HL-60/S4 treated with retinoic acid at 250 ng/mL for 4 days and 3 days (cell line): ENCODE measurements around the gene SEMA7A.

Experiments used
- in situ Hi-C: fragments of 300-500 bp; cut with MboI; formaldehyde crosslinking; loops from 2 replicates; pipeline ENCODE4 v1.7.0; 2022; ENCODE audit warnings: low sequenced_read_pairs

The SEMA7A gene

DNA sequence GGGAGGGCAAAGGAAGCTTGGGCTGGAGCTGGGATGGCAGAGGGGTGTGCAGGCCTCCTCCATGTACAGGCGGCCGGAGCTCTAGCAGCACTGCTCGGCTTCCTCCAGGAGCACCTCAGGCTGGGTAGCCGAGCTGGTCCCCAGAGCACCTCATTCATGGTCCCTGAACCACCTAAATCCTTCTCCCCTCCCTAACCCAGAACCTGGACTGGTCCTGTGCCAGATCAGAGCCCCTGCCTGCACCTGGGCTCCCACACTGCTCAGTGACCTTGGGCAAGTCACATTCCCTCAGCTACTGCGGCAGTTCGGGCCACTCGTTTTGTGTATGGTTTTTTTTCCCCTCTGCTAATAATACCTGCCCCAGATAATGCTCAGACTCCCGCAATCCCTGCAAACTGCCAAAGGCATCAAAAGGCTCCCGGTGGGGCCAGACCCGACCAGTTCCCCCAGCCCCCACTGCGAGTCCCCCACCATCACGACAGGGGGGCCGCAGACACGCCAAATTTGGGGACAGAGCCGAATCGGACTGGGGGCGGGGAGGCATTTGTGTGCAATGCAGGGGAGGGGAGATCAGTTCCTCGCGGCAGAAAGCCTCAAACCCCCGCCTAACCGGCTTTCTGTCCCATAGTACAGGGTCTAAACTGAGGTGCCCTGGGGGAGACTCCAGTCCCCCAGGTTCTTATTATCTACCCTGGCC is 1.3 kb downstream of the SEMA7A start:
- in situ Hi-C loops: no loop called here

DNA sequence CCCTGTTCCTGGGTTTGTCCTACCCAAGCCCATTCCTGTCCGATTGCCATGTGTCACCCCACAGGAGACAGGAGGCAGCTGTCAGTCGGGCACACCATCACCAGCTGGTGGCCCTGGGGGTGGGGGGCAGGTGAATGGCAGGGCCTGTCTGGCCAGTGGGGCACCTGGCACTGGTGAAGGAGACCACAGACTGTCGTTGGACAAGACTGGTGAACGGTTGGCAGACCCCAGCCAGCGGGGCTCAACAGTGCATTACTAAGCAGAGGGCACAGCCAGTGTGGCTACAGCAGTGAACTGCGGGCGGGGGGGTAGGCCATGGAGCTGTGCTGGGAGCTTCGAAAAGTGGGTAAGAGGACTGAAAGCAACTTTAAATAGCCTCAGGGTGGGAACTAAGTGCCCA is 2.1 kb downstream of the SEMA7A start:
- in situ Hi-C loops: no loop called here

DNA sequence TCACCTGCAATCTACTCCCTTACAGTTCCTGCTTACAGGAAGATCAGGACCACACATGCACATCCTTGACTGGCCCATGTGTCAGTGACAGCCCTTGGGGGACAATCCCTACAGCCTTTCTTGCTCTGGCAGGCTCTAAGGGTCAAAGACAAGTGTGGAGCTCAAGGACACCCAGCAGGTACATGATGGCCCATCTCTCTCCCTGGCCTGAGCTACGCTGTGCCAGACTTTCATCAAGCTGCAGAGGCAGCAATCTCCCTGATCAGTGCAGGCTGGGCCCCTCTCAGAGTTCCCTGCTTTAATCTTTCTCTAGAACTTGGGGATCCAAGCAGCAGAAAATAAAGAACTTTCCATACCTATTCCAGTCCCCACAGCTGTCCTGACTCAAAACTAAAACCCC is 2.6 kb downstream of the SEMA7A start:
- in situ Hi-C loops: no loop called here

DNA sequence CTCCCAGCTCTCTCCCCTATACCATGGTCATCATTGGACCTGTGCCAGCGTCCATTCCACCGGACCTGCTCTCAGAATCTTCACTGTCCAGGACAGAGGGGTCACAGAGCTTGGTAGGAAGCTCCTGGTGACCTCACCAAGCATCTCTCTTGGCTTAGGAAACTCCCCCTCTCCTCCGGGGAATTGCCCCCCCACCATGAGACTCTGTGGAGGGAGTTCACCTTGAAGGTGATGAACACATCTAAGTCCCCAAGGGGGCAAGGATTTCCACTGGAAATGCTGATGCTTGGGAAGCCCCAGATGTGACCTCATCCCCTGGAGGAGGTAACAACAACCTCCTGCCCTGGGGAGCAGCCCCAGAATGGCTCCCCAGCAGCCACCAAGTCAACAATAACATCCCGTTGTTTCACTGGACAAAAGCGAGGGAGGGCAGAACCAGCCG is 3.2 kb downstream of the SEMA7A start:
- in situ Hi-C loops: no loop called here

DNA sequence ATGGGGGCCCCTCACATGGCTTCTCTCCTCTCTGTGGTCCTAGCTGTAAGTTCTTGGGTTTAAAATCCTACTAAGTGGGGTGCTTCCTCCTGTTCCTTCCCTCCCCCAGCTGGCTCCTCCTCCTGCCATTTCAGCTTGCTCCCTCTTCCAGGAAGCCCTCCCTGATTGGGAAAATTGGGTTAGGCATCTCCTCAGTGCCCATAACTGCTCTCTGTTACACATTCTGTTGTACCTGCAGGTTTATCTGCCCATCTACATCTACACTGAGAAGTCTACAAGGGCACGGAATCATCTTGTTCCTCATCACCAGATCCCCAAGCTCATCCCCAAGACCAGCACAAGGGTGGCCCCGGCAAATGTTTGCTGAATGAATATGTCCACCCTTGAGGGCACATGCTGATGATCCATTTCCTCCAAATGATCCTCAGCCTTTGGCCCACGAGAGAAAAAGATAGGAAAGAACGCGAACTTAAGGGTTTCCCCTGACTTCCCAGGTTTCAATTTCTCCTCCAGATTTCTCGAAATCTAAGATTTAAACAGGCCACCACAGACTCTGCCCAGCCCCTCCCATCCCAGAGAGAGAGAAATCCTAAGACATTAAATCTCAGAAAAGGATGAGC is 3.9 kb downstream of the SEMA7A start:
- in situ Hi-C loops: no loop called here

DNA sequence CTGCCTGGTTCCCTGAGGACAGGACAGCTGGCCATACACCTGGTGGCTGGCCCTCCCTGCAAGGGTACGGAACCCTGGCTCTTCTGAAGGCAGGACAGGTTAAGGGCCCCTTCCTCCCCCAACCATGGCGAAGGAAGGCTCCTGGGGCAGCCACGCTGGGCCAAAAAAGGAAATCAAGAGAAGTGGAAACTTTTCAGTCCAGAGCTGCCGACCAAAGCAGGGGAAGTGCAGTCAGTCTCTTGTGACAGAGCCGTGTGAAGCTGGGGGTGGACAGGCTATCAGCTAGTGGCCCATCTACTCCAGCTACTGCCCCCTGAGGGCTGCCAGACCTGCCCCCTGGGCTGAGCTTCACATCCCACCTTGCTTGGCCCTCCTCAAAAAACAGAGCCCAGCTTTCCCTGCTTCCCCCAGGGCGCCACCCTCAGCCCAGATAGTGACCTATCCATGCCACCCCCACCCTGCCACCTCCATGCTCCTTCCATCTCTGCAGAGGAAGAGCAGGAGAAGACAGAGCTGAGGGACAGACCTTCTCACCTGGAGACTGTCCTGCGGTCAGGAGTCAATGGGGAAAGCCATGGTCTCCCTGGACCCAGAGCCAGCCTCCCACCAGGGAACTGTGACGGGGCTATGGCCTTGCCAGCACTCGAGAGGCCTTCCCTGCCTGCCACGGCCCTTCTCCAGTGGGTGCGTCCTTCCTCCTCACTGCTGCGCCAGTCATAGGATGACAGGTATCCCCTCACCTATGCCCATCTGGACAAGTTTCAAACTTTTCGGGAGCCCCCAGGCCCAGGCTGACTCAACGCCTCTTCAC is 4.6 kb downstream of the SEMA7A start:
- in situ Hi-C loops: no loop called here

DNA sequence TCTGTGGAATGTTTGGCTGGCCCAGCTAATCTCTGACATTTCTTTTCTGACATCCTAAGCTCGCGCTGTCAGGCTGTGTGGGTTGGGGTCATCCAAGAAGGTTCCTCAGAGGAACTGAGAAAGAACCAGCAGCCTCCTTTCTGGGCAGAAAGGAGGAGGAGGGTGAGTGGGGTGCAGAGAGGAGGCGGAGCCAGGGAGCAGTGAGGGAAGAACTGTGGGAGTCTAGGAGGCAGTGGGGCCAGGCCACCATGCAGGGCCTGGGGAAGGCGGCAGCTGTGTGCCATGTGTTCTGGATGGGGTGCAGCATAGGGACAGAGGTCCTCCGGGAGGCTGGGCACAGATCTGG is 5.3 kb downstream of the SEMA7A start:
- in situ Hi-C loops: no loop called here

DNA sequence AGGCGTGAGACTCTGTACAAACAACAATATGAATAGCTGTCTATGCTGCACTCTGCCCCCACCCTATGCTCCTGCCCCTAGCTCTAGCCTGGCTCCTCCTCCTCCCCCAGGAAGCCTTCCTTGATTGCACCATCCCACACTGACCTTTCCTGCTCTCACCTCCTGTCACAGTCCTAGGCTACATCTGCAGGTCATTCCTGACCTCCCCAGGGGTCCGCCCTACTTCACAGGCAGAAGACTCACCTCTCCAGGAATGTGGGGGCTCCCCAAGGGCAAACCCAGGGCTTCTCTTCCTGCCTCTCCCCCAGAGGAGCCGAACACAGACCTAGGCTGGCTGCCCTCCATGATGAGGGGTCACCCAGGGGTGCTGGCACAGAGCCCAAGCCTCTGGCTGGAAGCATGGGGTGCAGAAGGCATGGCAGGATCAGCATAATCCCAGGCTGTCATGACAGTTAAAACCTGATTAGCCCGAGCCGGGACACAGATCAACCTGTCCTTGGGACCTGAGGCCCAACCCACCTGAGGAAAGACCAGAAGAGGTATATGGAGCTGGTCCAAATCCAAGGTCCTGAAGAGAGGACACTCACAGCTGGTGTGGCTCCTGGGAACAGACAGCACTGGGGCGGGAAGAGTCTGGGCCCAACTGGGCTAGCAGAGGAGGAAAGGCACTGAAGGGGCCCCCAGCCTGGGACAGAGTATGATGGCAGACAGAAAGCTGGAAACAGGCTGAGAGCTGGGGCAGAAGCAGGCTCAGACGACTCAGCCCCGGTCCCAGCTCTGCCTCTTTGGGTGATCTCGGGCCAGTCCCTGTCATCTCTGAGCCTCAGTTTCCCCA is 5.9 kb downstream of the SEMA7A start:
- in situ Hi-C loops: no loop called here

DNA sequence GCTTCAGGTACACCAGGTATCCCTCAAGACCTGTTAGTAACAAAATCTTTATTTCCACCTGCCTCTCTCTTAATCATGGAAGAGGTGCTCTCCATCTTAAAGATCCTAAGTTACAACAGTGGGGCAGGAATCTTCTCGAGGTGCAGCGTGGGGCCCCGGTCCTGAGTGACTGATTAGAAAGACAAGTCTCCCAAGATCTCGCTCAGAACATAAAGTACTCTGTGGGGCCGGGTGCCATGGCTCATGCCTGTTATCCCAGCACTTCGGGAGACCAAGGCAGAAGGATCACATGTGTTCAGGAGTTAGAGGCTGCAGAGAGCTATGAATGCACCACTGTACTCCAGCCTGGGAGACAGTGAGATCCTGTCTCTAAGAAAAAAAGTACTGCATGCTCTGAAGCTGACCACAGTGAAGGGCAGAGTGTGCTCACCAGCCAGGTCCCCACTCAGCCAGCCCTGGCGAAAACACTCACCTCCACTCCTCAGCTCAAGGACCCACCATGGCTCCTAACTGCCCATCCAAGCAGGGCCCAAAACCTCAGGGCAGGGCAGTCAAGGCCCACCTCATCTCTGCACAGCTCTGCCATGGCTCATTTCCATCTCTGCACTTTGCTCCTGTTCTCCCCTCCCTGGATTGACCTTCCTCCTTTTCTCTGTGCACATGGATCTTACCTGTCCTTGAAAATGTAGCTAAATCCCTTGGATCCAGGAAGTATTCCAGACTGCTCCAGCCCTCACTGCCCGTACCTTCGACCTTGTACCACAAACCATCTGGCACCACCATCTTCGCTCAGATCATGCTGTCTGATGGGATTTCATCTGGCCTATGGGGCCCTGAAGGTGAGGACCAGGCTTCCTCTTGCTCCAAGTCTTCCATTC is 7.1 kb downstream of the SEMA7A start:
- in situ Hi-C loops: no loop called here

DNA sequence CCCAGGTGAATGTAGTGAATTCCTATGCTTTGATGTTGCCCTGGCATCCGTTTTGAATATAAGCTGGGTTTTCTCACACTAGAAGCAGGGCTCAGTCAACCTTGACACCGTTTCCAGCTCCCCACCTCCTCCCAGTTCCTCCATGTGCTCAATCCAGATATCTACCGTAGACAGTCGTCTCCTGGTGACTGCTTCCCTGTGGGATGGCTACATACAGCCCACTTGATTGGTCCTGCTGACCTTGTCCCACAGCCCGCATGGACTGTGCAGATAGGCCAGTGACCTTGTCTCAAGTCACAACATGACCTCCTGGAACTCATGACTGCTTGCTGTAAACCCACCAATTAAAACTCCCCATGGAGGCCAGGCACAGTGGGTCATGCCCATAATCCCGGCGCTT is 8.1 kb downstream of the SEMA7A start:
- in situ Hi-C loops: no loop called here

DNA sequence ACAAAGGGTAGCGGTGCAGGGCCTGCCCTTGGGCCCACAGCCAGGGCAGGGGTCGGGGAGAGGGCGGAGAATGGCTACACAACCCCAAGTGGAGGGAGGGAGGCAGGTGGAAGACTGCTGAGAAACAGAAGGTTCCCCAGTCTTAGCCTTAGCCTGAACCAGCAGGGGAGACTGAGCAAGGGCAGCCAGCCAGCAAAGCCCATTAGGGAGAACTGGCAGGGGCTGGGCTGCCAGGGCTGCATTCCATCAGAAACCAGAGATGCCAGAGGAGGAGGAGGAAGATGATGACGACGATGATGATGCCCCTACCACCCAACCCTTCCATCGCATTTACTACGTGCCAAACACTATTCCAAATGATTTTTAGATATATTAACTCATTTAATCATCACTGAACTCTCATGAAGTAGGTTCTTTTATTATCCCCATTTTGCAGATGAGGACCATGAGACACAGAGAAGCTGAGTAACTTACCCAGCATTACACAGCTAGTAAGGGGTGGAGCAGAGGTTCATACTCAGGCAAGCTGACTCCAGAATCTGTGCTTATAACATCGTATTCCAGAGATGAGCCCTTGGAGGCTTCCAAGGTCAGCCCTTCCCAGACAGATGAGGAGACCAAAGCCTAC is 8.7 kb downstream of the SEMA7A start:
- in situ Hi-C loops: no loop called here

DNA sequence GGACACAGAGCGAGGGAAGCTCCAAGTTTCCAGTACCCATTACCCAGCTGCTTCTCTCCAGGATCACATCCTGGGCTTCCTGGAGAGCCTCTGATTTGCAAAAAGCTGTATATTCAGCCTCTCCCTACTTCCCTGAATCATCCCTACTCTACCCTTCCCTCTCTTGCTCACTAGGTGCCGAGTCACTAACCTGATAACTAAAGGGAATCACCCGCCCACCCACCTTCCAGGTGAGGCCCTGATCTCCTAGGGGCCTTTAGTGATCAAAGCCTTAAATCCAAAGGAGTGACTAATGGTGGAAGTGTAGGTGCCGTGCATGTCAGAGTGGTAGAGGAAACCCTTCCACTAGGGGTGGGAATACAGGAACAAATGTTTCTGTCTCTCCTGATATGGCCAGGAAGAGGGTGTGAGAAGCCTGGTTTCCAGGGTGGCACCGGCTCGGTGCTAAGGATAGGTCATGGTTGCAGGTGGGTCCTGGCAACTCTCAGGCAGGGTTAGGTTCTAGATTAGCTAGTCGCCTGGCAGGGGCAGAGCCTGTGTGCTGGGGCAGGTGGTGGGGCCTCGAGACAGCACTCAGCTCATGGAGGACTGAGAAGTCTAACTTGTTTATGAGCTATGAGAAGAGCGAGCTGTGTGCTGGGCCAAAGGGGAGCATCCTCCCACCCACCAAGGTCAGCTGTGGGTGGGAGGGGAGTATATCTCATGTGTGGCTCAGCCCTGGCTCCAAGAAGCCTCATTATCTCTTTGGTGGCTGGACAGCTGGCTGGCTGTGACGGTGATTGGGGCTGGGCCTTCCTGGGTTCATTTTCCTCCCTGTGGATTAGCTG is 10.1 kb downstream of the SEMA7A start:
- in situ Hi-C loops: no loop called here

DNA sequence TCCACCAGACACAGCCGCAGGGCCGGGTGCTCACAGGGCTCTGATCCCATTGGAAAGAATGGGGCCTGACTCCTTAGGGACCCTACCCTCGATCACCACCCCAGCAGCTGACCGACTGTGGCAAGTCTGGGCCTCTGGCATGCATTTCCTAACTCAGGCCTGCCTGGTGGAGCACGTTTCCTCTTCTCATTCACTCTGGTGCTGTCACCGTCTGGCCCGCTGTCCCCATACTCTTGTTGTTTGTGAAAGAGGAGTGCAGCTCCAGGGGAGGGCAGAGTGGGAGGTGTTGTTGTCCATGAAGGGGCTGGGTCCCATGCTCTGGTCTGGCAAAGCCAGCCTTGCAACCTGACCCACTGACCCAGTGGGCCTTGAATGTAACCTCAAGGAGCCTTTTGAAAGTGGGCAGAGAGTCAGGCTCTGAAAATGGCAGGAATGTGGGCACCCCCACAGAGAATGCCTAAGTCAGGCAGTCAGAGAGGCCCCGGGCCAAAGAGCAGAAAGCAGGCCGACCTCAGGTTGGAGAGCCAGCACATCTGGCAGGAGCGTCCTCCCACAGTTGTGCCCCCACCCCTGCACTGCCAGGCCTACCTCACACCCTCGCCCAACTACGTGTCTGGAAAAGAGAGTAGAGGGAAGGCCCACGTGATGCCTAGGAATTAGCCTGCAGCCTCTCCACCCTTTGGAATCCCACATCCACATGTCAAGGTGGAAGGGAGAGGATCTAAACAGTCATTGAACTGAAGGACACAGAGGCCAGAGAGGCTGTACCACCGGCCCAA is 10.9 kb downstream of the SEMA7A start:
- in situ Hi-C loops: no loop called here

DNA sequence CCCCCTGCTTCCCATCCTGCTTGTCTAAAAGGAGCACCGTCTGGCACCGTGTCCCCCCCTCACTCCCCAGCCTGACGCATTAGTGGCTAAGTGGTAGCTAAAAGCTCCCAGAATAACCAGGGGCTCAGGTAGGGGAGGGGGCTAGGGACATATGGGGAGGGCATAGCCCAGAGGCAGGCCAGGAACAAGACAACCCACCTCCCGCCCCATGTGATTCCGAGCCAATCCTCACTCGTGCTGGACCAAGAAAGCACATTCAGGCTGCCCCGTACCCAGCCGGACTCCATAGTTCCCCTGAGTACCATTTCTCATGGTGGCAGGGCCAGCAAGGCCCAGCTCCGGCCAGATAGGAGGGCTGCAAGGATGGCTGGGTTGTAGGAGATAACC is 11.5 kb downstream of the SEMA7A start:
- in situ Hi-C loops: no loop called here

DNA sequence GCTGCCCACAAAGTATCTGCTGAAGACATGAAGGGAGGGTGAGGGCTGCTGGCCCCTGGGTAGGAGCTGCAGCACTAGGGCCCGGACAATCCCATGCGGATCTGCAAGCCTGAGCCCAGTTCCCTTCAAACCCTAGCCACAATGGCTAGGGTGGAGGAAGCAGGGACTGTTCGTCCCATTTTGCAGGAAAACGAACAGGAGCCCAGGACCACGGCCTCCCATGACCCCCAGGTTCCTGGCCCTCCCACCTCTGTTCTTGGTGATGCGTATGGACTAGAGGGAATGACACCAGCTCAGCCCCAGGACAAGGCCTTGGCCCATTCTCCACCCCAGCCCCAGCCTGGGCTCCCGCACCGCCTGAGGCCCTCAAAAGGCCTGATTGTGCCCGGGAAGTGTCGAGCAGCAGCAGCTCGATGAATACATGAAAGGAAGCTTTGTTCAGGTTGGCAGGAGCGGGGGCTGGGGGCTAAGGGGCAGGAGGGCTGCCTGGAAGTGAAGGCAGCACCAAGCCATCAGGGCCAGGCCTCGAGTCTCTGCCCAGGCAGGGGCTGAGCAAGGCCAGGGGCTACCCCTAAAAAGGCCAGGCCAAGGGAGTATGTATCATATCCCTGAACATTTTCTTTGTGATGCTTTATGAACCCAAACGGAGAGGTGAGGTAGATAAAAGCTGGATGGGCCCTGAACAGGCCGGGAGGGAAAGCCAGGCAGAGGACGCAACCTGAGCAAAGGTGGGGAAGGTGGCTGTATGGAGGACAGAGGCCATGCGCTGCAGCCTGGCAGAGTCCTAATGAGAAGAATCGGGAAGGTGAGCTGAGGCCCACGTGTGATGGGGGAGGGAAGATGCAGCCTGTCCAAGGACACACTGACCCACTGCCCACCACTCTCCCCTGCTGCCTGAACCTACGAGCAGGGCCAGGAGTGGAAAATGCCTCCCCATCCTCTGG is 12.2 kb downstream of the SEMA7A start:
- in situ Hi-C loops: no loop called here

DNA sequence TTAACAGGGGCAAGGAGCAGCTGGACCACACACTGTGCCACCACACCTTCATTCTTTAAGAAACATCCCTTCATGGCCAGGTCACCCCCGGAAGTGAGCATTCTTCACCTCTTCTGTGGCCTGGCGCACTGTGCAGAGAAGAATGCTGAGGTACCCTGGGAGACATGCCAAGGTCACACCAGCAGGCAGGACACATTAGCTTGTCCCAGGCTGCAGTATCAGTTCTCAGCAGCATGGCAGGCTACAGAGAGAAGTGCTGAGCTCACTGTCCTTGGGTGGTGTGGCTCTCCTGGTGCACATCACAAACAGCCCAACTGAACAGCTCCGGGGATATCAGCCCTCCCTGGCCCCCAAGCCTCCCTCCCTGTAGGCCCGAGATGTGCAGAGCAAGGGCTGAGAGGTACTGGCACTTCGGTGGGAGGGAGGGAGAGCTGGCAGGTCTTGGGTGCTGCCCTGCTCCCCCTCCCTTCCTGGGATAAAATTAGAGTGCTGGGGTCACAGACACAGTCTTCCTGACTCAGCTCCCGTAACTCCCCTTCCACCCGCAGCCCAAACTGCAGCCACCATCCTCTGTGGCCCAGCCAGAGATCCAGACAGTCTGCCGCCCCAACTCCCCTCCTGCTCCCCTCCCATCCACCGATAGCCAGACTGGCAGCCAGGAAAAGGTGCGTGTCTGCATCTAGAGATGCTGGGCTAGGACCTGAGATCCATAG is 13.4 kb downstream of the SEMA7A start:
- in situ Hi-C loops: no loop called here

DNA sequence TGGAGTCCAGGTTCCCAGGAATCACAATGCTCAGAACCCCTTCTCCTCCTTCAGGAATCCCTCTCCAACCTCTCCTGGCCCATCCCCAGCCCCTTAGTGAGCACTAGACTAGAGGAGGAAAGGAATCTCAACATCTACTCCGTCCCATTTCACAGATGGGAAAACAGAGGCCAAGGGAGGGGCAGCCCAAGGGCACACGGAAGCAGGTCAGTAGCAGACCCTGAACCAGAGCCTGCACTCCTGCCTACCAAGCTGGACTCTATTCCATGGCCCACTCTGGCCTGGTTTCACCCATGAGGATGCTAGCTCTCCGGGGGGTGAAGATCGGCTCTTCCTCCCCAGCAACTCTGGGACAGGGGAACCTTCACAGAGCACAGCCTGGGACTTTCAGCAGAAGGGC is 14.3 kb downstream of the SEMA7A start:
- in situ Hi-C loops: no loop called here
